Frontal cortex (tissue), 4 donors: Measurements from ENCODE around the gene MTCH1. TPM values are rescaled to one million over a fixed set of nuclear protein-coding genes. Genes with fewer than 3 reads are reported as not detected.
"Not testable (repeated sequence)": the region's sequence is repeated elsewhere in the genome, so short reads cannot be mapped to it uniquely, and the experiment has no call there.

Experiments used
- DNase-seq, 2 donors: peaks; one replicate each; pipeline ENCODE4 v3.0.0; 2012; ENCODE audit warnings: low spot score in 2 of 2
- FAIRE-seq: peaks from 2 replicates; lab custom pipeline; 2012; peaks lifted over from hg19 to GRCh38; lab: Jason Lieb, UNC
- total RNA-seq: library from RNA; depleted of rRNA; stranded (reverse); fragments of >200 nt; gene quantifications from one replicate; pipeline ENCODE4 v1.2.3, GENCODE V29; 2014
- donor health status: control.
- donor health status: control.
- donor health status: control.

The MTCH1 gene
- total RNA-seq, 1 donor from 2014 or later: 152 TPM

DNA sequence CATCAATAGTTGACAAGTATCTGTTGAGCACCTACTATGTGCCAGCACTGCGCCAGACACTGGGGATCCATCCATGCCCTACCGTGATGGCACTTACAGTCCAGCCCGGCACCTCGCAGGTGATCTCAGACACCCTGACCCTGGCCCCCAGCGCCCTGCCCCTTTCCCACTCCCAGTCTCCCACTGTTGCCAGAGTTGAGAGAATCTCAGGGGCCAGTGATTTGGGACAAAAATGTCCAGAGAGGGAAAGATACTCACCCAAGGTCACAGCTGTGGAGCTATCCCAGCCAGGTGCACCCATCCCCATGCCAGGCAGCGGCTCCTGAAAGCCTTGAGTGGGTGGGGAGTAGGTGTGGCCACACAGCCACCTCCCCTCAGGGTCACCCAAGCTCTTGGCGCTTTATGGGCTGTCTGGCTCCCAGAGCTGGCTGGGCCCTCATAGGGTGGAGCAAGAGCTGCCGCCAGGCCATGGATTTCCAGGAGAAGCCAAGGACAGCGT is 28.2 kb downstream of the MTCH1 start:
- FAIRE-seq (no peak), DNase-seq (no peak)

DNA sequence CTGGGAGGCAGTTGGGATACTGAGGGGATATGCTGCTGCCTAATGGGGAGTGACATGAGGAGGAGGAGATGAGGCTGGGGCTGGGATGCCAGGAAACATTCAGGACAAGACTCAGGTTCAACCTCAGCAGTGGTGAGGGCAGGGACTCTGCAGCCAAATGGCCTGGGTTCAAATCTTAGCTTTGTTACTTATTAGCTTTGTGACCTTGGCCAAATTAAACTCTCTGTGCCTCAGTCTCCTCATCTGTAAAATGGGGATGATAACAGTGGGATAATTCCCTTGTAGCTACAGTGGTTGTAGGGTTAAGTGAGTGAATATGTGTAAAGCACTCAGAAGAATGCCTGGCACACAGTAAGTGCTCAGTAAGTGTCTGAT is 29.6 kb downstream of the MTCH1 start:
- FAIRE-seq (no peak), DNase-seq (no peak)

GRCh38 chr6:36955671-36956445 is 30.1 kb downstream of the MTCH1 start:
- FAIRE-seq (no peak), DNase-seq (no peak)

DNA sequence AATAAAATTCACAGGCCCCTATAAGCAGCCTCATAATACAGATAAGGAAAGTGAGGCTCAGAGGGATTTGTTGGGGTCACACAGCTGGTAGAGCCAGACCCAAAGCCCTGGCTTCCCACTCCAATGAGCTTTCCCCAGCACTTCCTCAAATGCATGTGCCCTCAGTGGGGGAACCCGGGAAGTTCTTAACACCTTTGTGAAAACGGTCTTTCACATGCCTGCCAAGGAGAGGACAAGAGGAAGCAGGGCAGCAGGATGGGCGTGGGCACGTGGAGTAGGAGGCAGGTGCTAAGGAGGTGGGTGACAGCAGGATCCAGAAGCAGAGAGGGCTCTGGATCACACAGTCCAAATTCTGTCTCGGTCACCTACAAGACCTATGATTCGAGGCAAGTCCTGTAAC is 30.9 kb downstream of the MTCH1 start:
- FAIRE-seq (no peak), DNase-seq (no peak)

GRCh38 chr6:36954262-36954931 is 31.6 kb downstream of the MTCH1 start, which contains the start of gene PI16:
Gene PI16 (plus strand): TSS chr6:36954738. CDS start chr6:36954761, 23 bp downstream.
- DNase-seq (no peak), FAIRE-seq (no peak)

DNA sequence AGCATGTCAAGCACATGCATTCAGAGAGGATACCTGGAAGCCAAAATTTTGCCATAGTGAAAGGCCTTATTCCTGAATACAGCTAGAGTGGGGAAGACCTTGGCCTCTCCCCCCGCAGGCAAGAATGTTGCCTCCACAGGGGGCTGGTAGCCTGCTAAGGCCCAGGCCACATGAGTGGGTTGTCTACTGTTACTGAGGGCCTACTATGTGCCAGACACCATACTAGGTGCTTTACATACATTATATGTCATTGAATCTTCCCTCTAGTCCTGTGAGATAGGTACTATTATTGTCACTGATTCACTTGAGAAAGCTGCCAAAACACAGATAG is 32.1 kb downstream of the MTCH1 start:
- DNase-seq (no peak), FAIRE-seq (no peak)

DNA sequence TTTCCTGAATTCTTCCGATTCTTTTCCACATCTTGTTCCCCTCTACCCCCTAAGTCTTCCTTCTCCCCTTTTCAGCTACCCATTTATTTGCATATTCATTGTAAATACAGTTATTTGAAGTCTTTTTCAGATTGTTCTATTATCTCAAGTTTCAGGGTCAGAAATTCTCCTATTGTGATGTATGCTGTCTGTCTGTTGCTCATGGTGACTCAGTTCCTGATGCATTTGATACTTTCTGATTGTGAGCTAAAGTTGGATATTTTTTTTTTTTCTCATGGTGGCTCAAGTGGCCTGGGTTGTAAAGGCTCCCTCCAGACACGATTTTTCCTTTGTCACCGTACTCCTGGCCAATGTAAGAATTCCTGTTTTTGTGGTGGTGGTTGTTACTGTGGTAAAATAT is 36.4 kb downstream of the MTCH1 start:
- DNase-seq: no peak

GRCh38 chr6:36949076-36949475 is 36.9 kb downstream of the MTCH1 start:
- DNase-seq, FAIRE-seq: not testable (repeated sequence)

More for the DNA sequence above, 36.4 kb downstream of the MTCH1 start:
- no peak for FAIRE-seq

DNA sequence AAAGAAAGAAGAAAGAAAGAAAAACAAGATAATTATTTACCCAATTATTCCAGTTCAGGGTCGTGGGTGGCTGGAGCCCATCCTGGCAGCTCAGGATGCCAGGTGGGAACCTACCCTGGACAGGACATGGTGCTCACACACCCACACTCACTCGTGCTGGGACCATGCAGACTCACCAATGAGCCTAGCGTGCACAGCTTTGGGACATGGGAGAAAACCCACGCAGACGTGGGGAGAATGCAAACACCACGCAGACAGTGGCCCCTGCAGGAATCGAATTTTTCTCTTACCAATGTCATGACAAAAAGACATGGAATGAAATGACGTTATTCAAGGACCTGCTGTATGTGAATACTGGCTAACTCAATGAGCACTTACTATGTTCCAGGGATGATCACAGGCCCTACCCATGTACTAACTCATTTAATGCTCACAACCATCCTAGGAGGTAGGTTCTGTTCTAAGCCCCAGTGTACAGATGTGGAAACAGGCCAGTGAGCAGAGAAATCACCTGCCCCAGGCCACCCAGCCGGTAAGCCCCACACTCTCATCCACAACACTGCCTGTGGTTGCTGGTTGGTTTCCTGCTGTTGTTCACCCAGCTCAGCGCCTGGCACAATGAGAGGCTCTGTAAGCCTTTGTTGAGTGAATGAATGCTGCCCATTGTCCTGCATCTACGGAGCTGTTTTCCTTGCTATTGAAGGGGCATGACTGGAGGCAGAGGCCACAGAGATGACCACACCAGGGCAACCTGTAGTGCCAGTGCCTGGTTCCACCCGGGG is 38.2 kb downstream of the MTCH1 start:
- FAIRE-seq: no peak
- DNase-seq: peak in 1 of 2 donors; percentile 67

DNA sequence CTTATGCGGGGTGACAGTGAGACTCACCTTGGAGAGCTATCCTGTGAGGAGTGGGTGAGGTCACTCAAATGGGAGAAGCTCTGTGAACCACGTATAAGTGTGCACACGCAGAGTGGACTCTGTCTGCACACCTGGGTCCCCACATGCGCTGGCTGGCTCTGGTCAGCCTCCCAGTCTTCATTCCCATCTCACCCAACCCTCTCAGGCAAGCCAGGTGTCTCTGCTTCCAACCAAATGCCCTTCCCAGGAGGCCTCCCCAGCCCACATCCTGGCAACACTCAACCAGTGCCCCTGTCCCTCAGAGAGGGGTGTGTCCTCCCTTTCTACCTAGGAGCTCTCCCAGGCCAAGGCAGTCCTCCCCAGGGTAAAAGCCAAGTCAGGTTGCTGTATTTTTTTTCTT is 39.5 kb downstream of the MTCH1 start:
- DNase-seq: no peak
- FAIRE-seq: no peak

DNA sequence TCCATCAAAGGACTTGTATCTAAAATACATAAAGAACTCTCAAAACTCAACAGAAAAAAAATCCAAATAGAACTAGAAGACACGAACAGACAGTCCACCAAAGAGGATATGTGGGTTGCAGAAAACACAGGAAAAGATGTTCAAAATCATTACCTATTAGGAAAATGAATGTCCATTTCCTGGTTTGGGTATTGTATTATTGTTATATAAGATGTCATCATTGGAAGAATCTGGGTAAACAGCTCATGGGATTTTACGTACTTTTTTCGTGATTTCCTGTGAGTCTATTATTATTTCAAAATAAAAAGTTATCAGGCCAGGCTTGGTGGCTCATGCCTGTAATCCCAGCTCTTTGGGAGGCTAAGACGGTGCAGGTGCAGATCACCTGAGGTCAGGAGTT is 40.7 kb downstream of the MTCH1 start:
- no peak for FAIRE-seq
- no peak for DNase-seq

DNA sequence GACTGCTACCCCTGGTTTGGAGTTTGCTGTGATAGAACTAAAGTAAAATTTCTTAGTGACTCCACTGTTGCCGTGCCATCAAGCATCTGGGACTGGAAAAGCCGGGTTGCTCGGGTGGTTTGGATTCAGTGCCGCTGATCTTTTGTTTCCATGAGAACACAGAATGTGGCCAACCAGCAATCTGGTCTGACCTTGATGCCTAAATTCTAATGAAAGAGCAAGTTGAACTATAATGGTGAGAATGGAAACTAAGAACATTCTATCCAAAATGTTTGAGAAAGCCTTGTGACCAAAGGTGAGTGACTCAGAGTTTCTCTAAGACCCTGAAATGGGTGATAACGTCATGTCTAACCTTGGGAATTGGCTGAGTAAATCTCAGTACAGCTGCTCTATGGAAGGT is 41.3 kb downstream of the MTCH1 start:
- FAIRE-seq (no peak), DNase-seq (no peak)

- FAIRE-seq, DNase-seq: not testable (repeated sequence)
Observed at GRCh38 chr6:36942329-36942728, 43.7 kb downstream of the MTCH1 start.

GRCh38 chr6:36941561-36941960 is 44.4 kb downstream of the MTCH1 start:
- FAIRE-seq, DNase-seq: not testable (repeated sequence)

- FAIRE-seq: no peak
- DNase-seq: no peak
Observed at GRCh38 chr6:36940027-36940426, 46.0 kb downstream of the MTCH1 start.

DNA sequence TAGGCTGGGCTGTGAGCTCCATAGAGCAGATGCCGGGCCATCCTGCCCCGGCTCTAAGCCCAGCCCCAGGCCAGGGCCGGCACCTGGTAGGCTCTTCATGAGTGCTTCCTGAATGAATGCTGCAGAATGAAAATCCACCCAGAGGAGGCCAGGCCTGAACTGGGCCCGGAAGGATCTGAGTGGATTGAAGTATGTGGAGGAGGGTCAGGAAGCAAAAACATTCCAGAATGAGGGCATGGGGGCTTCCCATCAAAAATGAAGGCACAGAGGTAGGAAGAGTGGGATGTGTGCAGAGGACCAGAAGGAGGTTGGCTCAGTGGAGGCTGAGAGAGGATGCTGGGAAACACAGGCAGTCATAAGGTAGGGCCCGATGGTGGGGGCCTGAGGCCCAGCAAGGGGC is 47.0 kb downstream of the MTCH1 start:
- not testable (repeated sequence) for DNase-seq, FAIRE-seq

GRCh38 chr6:36938536-36938935 is 47.5 kb downstream of the MTCH1 start:
- FAIRE-seq (no peak), DNase-seq (no peak)

DNA sequence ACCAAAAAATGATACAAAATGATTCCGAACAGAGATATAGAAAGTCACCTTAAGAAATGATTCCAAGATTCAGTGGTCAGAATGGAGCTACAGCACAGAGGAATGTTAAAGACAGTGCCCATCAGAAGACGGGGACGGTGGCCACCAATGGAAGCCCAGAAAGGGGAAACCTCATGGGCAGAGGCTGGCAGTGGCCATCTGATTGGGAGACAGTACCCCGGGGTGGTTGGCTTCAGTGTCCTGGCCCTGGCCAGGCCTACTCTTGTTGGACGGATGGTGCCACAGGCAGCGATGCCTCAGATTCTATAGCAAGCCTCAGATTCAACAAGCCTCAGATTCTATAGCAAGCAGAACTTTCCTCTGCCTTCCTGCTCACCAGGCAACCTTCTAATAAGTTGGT is 48.1 kb downstream of the MTCH1 start:
- DNase-seq: no peak
- FAIRE-seq: no peak

- DNase-seq: no peak
- FAIRE-seq: no peak
Observed at GRCh38 chr6:36936824-36937223, 49.2 kb downstream of the MTCH1 start.

- no peak for DNase-seq
- no peak for FAIRE-seq
Observed at GRCh38 chr6:36934901-36935300, 51.1 kb downstream of the MTCH1 start.

DNA sequence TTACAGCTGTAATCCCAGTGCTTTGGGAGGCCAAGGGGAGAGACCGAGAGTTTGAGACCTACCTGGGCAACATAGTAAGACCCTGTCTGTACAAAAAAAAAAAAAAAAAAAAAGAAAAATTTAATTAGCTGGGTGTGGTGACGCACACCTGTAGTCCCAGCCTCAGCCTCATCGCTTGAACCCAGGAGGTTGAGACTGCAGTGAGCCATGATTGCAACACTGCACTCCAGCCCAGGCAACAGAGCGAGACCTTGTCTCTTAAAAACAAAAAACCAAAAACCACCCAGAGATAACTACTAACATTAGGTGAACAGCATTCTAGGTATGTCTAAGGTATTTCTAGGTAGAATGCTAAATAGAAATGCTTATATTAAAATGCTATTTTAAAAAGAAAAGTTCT is 52.5 kb downstream of the MTCH1 start:
- FAIRE-seq (no peak), DNase-seq (no peak)
